Embryonic facial prominence (tissue), 1 donor: ENCODE data around the gene TNFRSF1B.

Source experiments
- DNase-seq: peaks from one replicate; pipeline ENCODE4 v3.0.0-alpha.2; 2016; ENCODE audit errors: extremely low spot score

TNFRSF1B gene

GRCh38 chr1:12142141-12142823, 24.5 kb upstream of the TNFRSF1B start:
- no peak for DNase-seq

GRCh38 chr1:12142891-12143630, 23.7 kb upstream of the TNFRSF1B start:
- DNase-seq = no peak

- no peak for DNase-seq
Measured at GRCh38 chr1:12143631-12144155, 23.1 kb upstream of the TNFRSF1B start.

- no peak for DNase-seq
Measured at GRCh38 chr1:12144236-12144635, 22.6 kb upstream of the TNFRSF1B start.

- no peak for DNase-seq
Measured at GRCh38 chr1:12144969-12145368, 21.8 kb upstream of the TNFRSF1B start.

GRCh38 chr1:12145616-12146342, 21.0 kb upstream of the TNFRSF1B start:
- no peak for DNase-seq

GRCh38 chr1:12146343-12147112, 20.3 kb upstream of the TNFRSF1B start:
- no peak for DNase-seq

- DNase-seq = no peak
Measured at GRCh38 chr1:12147201-12147701, 19.5 kb upstream of the TNFRSF1B start.

GRCh38 chr1:12148160-12148957, 18.4 kb upstream of the TNFRSF1B start:
- no peak for DNase-seq

GRCh38 chr1:12148958-12149790, 17.6 kb upstream of the TNFRSF1B start:
- no peak for DNase-seq

- no peak for DNase-seq
Measured at GRCh38 chr1:12149791-12150175, 17.0 kb upstream of the TNFRSF1B start.

- DNase-seq = no peak
Measured at GRCh38 chr1:12150456-12151200, 16.2 kb upstream of the TNFRSF1B start.

GRCh38 chr1:12151465-12151864, 15.3 kb upstream of the TNFRSF1B start:
- DNase-seq = no peak

- DNase-seq = no peak
Measured at GRCh38 chr1:12152113-12152891, 14.5 kb upstream of the TNFRSF1B start.

GRCh38 chr1:12153181-12153785, 13.5 kb upstream of the TNFRSF1B start:
- DNase-seq = no peak

- no peak for DNase-seq
Measured at GRCh38 chr1:12155328-12155727, 11.5 kb upstream of the TNFRSF1B start.

GRCh38 chr1:12157366-12158231, 9.2 kb upstream of the TNFRSF1B start:
- no peak for DNase-seq
